GM23338 (cell line): ENCODE data around the gene XPNPEP1. TPM values are rescaled to one million over a fixed set of nuclear protein-coding genes. Genes with fewer than 3 reads are reported as not detected.

ENCODE experiments used
- ATAC-seq: fragments of 200-7000 bp; cut with Tn5 transposase; 3 replicates; pipeline ENCODE4 v1.9.1; 2020
- DNase-seq: peaks from one replicate; pipeline ENCODE4 v3.0.0-alpha.2; 2015; ENCODE audit warnings: low spot score
- H2AFZ ChIP-seq: fragments of 200-600 bp; sonication (generic); 2 replicates; pipeline ENCODE4 v1.8.0; 2016; ENCODE audit warnings: antibody characterized with exemption, mild to moderate bottlenecking, moderate library complexity
- H3F3A ChIP-seq: fragments of 200-600 bp; sonication (generic); replicated peaks from 2 replicates; pipeline ENCODE4 v1.8.0; 2017; ENCODE audit warnings: antibody characterized with exemption, mixed run types, low read depth
- H3K27ac ChIP-seq: fragments of 200-600 bp; sonication (generic); 2 replicates; pipeline ENCODE4 v1.6.1; 2016; ENCODE audit warnings: low read depth
- H3K27me3 ChIP-seq: fragments of 200-600 bp; sonication (generic); 2 replicates; pipeline ENCODE4 v1.8.0; 2016; ENCODE audit warnings: mild to moderate bottlenecking, mixed run types, moderate library complexity; ENCODE audit not compliant: insufficient read depth
- H3K36me3 ChIP-seq: fragments of 200-600 bp; sonication (generic); 2 replicates; pipeline ENCODE4 v1.8.0; 2016; ENCODE audit warnings: mild to moderate bottlenecking; ENCODE audit not compliant: insufficient read depth
- H3K4me1 ChIP-seq: fragments of 200-600 bp; sonication (generic); 2 replicates; pipeline ENCODE4 v1.8.0; 2016; ENCODE audit warnings: mild to moderate bottlenecking, moderate library complexity; ENCODE audit not compliant: insufficient read depth
- H3K4me2 ChIP-seq: fragments of 200-600 bp; sonication (generic); 2 replicates; pipeline ENCODE4 v1.7.1; 2017; ENCODE audit warnings: mixed run types
- H3K4me3 ChIP-seq: fragments of 200-600 bp; sonication (generic); 2 replicates; pipeline ENCODE4 v1.6.1; 2016; ENCODE audit warnings: mixed run types
- H3K79me2 ChIP-seq: fragments of 200-600 bp; sonication (generic); replicated peaks from 2 replicates; pipeline ENCODE4 v1.8.0; 2017; ENCODE audit warnings: mild to moderate bottlenecking; ENCODE audit not compliant: insufficient read depth
- H3K9me2 ChIP-seq: fragments of 200-600 bp; sonication (generic); 2 replicates; pipeline ENCODE4 v1.8.0; 2017; ENCODE audit not compliant: insufficient read depth
- H4K20me1 ChIP-seq: fragments of 200-600 bp; sonication (generic); replicated peaks from 2 replicates; pipeline ENCODE4 v1.8.0; 2017; ENCODE audit warnings: mild to moderate bottlenecking; ENCODE audit not compliant: insufficient read depth
- H3K27ac Mint-ChIP-seq: 2 replicates; pipeline ENCODE4 v1.8.0; 2020; ENCODE audit warnings: inconsistent platforms, mild to moderate bottlenecking, moderate library complexity, mixed read lengths
- H3K27me3 Mint-ChIP-seq: 3 replicates; pipeline ENCODE4 v1.8.0; 2022; ENCODE audit warnings: low read depth, mild to moderate bottlenecking, moderate library complexity, mixed read lengths, inconsistent platforms; ENCODE audit not compliant: insufficient read depth, poor library complexity
- H3K36me3 Mint-ChIP-seq: 3 replicates; pipeline ENCODE4 v1.8.0; 2021; ENCODE audit warnings: low read depth, mild to moderate bottlenecking, inconsistent platforms, moderate library complexity, mixed read lengths
- H3K4me1 Mint-ChIP-seq: 3 replicates; pipeline ENCODE4 v1.8.0; 2020; ENCODE audit warnings: mild to moderate bottlenecking, inconsistent platforms, mixed read lengths
- H3K4me3 Mint-ChIP-seq: 3 replicates; pipeline ENCODE4 v1.8.0; 2021; ENCODE audit warnings: moderate library complexity, mild to moderate bottlenecking, inconsistent platforms, mixed read lengths
- H3K9me3 Mint-ChIP-seq: 3 replicates; pipeline ENCODE4 v1.8.0; 2020; ENCODE audit warnings: moderate library complexity, mild to moderate bottlenecking, inconsistent platforms, mixed read lengths
- CREB1 ChIP-seq: fragments of 250-450 bp; sonication (Bioruptor Pico); IDR thresholded peaks from 2 replicates; pipeline ENCODE4 v1.5.0; 2020; ENCODE audit warnings: low read depth, mild to moderate bottlenecking, moderate library complexity
- CTCF ChIP-seq, 2 experiments: fragments of 200-600 bp in 1 of 2; sonication (generic) in 1 of 2; conservative IDR thresholded peaks; 2 replicates each; pipeline versions ENCODE4 v1.5.1 to v1.6.1; 2016 to 2017; ENCODE audit warnings: antibody characterized with exemption in 2 of 2, low read depth in 2 of 2, mild to moderate bottlenecking in 2 of 2, moderate library complexity in 1 of 2
- ETS1 ChIP-seq: IDR thresholded peaks from 2 replicates; pipeline ENCODE4 v1.6.1; 2016; ENCODE audit warnings: antibody characterized with exemption
- EZH2phosphoT487 ChIP-seq: fragments of 200-600 bp; sonication (generic); IDR thresholded peaks from one replicate; pipeline ENCODE4 v1.8.1; 2018; ENCODE audit warnings: antibody characterized with exemption; ENCODE audit not compliant: unreplicated experiment
- JUNB ChIP-seq: IDR thresholded peaks from one replicate; pipeline ENCODE4 v1.6.1; 2016; ENCODE audit warnings: antibody characterized with exemption; ENCODE audit not compliant: unreplicated experiment
- NANOG ChIP-seq: IDR thresholded peaks from 2 replicates; pipeline ENCODE4 v1.6.1; 2016; ENCODE audit warnings: antibody characterized with exemption, borderline replicate concordance
- POLR2AphosphoS5 ChIP-seq: IDR thresholded peaks from 2 replicates; pipeline ENCODE4 v1.6.1; 2016; ENCODE audit warnings: antibody characterized with exemption, low read depth
- STAT1 ChIP-seq: IDR thresholded peaks from one replicate; pipeline ENCODE4 v1.6.1; 2016; ENCODE audit warnings: antibody characterized with exemption; ENCODE audit not compliant: unreplicated experiment
- ZNF114 ChIP-seq: fragments of 250-450 bp; sonication (Bioruptor Pico); IDR thresholded peaks from 2 replicates; pipeline ENCODE4 v1.5.0; 2020; ENCODE audit warnings: mild to moderate bottlenecking, moderate library complexity
- ZNF331 ChIP-seq: fragments of 250-450 bp; sonication (Bioruptor Pico); IDR thresholded peaks from 2 replicates; pipeline ENCODE4 v1.5.0; 2020; ENCODE audit warnings: low read depth, mild to moderate bottlenecking, moderate library complexity
- ZNF462 ChIP-seq: fragments of 250-450 bp; sonication (Bioruptor Pico); IDR thresholded peaks from 2 replicates; pipeline ENCODE4 v1.5.0; 2020; ENCODE audit warnings: mild to moderate bottlenecking, moderate library complexity
- polyA plus RNA-seq: library from polyadenylated mRNA; unstranded; fragments of >200 nt; fragmentation: Nextera tagmentation; extraction: Ambion mirVana; gene quantifications from 2 replicates; pipeline ENCODE4 v1.2.1, GENCODE V29; 2016
- total RNA-seq: library from RNA; depleted of rRNA; stranded (reverse); fragments of >200 nt; shearing (Covaris generic); gene quantifications from 2 replicates; pipeline ENCODE4 v1.2.3, GENCODE V29; 2014
- TF ChIP-seq, protein P1 (sequence below): IDR thresholded peaks from one replicate; pipeline ENCODE4 v1.6.1; 2018; ENCODE audit warnings: antibody characterized with exemption; ENCODE audit not compliant: unreplicated experiment

XPNPEP1 gene
- total and polyA plus RNA-seq, 2 experiments from 2014 or later: 17.5 to 55.8 TPM

- H3K9me2 ChIP-seq: 0 out of 2 replicates have a peak, but pooled peaks cover 5% of the 10 kb centered on the region
- no peaks in the 10 kb centered on the region for H3F3A ChIP-seq
- no peak overlapping the region for H2AFZ ChIP-seq
- no peaks in the 10 kb centered on the region for H3K4me1 ChIP-seq
- peaks cover 2% of the 10 kb centered on the region; the same call in 1 of the 3 replicates for H3K4me1 Mint-ChIP-seq
- peaks cover 5% of the 10 kb centered on the region; the same call in 2 of the 3 replicates for H3K9me3 Mint-ChIP-seq
- H3K36me3 Mint-ChIP-seq: no peaks in the 10 kb centered on the region
- H3K27me3 Mint-ChIP-seq: peaks cover 1% of the 10 kb centered on the region
- no peak overlapping the region for H3K4me2 ChIP-seq
- H3K27ac Mint-ChIP-seq: no peak overlapping the region
- no peaks in the 10 kb centered on the region for H4K20me1 ChIP-seq
- no peaks in the 10 kb centered on the region for H3K36me3 ChIP-seq
- ATAC-seq (no peak), DNase-seq (no peak)
- H3K4me3 ChIP-seq: no peak overlapping the region
- no peak overlapping the region for H3K27ac ChIP-seq
- H3K27me3 ChIP-seq: no peaks in the 10 kb centered on the region
- H3K79me2 ChIP-seq: no peaks in the 10 kb centered on the region
- no peak for TF ChIP-seq POLR2AphosphoS5
- no peak for TF ChIP-seq NANOG
- no peak for TF ChIP-seq ZNF331
- TF ChIP-seq, protein P1, sequence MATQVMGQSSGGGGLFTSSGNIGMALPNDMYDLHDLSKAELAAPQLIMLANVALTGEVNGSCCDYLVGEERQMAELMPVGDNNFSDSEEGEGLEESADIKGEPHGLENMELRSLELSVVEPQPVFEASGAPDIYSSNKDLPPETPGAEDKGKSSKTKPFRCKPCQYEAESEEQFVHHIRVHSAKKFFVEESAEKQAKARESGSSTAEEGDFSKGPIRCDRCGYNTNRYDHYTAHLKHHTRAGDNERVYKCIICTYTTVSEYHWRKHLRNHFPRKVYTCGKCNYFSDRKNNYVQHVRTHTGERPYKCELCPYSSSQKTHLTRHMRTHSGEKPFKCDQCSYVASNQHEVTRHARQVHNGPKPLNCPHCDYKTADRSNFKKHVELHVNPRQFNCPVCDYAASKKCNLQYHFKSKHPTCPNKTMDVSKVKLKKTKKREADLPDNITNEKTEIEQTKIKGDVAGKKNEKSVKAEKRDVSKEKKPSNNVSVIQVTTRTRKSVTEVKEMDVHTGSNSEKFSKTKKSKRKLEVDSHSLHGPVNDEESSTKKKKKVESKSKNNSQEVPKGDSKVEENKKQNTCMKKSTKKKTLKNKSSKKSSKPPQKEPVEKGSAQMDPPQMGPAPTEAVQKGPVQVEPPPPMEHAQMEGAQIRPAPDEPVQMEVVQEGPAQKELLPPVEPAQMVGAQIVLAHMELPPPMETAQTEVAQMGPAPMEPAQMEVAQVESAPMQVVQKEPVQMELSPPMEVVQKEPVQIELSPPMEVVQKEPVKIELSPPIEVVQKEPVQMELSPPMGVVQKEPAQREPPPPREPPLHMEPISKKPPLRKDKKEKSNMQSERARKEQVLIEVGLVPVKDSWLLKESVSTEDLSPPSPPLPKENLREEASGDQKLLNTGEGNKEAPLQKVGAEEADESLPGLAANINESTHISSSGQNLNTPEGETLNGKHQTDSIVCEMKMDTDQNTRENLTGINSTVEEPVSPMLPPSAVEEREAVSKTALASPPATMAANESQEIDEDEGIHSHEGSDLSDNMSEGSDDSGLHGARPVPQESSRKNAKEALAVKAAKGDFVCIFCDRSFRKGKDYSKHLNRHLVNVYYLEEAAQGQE: no peak
- TF ChIP-seq STAT1: no peak
- TF ChIP-seq EZH2phosphoT487: no peak
- no peak for TF ChIP-seq ZNF462 (CRISPR knock-in tag)
- TF ChIP-seq CREB1: no peak
- TF ChIP-seq JUNB: no peak
- no peak for TF ChIP-seq ETS1
- TF ChIP-seq ZNF114 (CRISPR knock-in tag): no peak
- TF ChIP-seq CTCF (conservative IDR thresholded peaks at IDR 0.05; ENCODE audit: low read depth in 2 of 2): no peak
- H3K4me3 Mint-ChIP-seq: no peak overlapping the region
These were observed 102.5 kb downstream of the XPNPEP1 start for GRCh38 chr10:109820620-109821405.
